Hematopoietic multipotent progenitor cell treated with erythropoietin and hydrocortisone succinate and interleukin-3 and kit ligand, for 17 days (in vitro differentiated cells): ENCODE results near the gene TNRC6A.
"Not testable (repeated sequence)": the region's sequence is repeated elsewhere in the genome, so short reads cannot be mapped to it uniquely, and the experiment has no call there.

Source experiments
- DNase-seq: peaks from one replicate; pipeline ENCODE4 v3.0.0-alpha.2; 2015; ENCODE audit warnings: low spot score

The TNRC6A gene

DNA sequence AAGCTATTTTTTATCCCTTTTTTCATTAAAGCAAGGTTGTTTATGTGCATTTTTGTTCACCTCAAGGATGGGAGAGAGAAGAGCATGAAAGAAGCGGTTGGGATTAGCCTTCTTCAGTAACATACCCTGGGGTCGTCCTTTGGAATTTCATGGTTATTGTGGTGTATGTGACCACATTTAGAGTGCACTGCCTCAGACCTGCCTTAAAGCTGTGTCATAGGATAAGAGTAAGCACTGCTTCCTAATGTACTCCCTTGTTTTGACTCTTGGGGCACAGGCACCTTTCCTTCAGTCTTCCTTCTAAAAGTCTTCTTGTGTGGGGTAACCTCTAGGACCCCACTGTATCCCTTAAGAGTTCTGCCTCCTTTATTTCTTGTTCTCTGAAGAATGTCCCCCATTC lies 28.9 kb downstream of the TNRC6A start:
- no peak for DNase-seq

GRCh38 chr16:24759006-24759405 lies 29.6 kb downstream of the TNRC6A start:
- DNase-seq = no peak

DNA sequence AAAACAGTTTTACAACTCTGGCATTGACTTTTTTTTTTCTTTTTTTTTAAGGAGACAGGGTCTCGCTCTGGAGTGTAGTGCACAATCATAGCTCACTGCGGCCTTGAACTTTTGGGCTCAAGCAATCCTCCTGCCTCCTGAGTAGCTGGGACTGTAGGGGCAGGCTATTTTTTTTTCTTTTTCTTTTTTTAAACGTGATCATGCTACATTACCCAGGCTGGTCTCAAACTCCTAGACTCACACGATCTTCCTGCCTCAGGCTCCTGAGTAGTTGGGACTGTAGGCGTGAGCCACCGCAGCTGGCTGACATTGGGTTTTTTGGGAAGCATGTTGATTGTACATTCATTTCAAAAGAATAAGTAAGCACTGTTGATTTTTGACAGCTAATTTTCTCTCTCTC lies 32.1 kb downstream of the TNRC6A start:
- no peak for DNase-seq

GRCh38 chr16:24764916-24765315 lies 35.5 kb downstream of the TNRC6A start:
- DNase-seq = no peak

- no peak for DNase-seq
Measured at GRCh38 chr16:24766057-24766456, 36.6 kb downstream of the TNRC6A start.

GRCh38 chr16:24769806-24770205 lies 40.4 kb downstream of the TNRC6A start:
- no peak for DNase-seq

DNA sequence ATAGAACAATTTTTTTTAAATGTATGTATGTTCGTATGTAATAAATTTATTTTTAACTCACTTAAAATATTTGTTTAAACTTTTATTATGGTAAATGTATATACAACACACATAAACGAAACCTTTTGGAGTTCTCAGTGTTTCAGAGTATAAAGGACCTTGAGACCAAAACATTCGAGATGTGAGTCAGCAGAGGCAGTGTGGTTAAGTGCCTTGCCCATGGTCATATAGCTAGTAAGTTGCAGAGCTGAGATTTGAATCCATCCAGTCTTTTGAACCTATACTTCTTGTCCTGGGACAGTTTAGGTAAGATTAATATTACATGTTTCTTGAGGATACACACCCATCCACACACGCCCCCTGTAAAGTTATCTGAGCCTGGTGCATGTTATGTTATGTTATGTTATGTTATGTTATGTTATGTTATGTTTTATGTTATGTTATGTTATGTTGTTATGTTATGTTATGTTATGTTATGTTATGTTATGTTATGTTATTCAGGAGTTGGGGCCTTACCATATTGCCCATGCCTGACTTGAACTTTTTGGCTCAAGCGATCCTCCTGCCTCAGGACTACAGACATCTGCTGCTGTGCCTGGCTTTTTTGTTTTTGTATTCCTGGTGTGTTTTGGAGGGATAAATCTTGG lies 41.8 kb downstream of the TNRC6A start:
- no peak for DNase-seq

GRCh38 chr16:24771779-24772157 lies 42.3 kb downstream of the TNRC6A start:
- no peak for DNase-seq

GRCh38 chr16:24773771-24774427 lies 44.4 kb downstream of the TNRC6A start:
- no peak for DNase-seq

DNA sequence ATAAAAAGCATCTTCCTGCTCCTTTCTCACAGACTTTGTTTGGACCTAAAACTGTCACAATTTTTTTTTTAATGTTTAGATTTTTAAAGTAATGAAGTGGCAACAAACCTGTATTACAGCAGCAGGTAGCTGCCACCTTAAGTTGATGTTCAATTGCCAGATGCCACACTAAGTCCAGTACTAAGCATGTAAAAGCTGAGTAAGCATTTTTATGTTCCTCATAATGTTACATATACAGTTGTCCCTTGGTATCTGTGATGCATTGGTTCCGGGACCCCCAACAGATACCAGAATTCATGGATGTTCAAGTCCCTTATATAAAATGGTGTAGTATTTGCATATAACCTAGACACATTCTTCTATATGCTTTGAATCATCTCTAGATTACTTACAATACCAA lies 45.1 kb downstream of the TNRC6A start:
- no peak for DNase-seq

DNA sequence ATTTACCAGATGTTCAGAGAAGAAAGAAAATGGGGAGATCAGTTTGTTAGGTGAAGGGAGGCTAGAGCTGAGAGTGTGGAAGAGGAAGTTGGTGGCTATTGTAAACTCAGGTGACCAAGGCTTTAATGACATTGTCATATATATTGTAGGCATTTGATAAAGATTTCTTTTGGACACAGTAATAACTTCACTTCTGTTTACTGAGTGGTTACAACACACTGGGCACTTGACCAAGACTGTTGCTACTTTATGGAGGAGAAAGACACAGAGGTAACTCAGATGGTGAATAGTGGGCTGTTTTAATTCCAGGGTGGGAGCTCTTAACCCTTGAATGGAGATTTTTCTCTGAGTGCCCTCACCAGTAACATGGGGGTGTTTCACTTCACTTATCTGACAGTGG lies 46.0 kb downstream of the TNRC6A start:
- DNase-seq = no peak

DNA sequence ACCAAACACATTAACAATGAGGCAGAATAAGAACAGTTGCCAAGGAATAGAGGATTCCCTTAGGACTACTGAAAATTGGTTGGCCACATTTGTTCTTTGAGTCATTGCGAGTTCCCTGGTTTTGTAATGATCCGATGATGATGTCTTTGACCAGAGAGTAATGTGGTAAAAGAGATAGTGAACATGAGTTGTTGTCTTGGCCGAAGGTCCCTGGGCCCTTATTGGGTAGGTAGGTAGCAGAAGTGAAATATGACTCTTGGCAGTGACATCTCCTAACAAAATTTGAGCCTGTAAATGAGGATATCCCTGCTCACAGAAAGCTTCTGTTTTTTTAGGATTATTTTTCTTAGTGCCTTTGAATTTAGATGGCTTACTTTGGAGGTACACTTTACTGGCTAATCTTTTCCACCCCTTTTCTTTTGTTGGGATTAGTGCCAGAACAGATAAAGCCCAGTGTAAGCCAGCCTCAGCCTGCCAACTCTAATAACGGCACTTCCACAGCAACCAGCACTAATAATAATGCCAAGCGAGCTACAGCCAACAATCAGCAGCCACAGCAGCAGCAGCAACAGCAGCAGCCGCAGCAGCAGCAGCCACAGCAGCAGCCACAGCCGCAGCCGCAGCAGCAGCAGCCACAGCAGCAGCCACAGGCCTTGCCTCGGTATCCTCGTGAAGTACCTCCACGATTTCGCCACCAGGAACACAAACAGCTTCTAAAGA lies 47.2 kb downstream of the TNRC6A start:
- DNase-seq = peak; percentile 22

- no peak for DNase-seq
Measured at GRCh38 chr16:24778671-24779070, 49.2 kb downstream of the TNRC6A start.

- no peak for DNase-seq
Measured at GRCh38 chr16:24781256-24781655, 51.8 kb downstream of the TNRC6A start.

GRCh38 chr16:24784121-24784520 lies 54.7 kb downstream of the TNRC6A start:
- DNase-seq = no peak

DNA sequence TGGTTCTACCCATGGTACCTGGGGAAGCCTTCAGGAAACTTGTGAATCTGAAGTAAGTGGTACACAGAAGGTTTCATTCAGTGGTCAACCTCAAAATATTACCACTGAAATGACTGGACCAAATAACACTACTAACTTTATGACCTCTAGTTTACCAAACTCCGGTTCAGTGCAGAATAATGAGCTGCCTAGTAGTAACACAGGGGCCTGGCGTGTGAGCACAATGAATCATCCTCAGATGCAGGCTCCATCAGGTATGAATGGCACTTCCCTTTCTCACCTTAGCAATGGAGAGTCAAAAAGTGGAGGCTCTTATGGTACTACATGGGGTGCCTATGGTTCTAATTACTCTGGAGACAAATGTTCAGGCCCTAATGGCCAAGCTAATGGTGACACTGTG lies 60.4 kb downstream of the TNRC6A start:
- no peak for DNase-seq

DNA sequence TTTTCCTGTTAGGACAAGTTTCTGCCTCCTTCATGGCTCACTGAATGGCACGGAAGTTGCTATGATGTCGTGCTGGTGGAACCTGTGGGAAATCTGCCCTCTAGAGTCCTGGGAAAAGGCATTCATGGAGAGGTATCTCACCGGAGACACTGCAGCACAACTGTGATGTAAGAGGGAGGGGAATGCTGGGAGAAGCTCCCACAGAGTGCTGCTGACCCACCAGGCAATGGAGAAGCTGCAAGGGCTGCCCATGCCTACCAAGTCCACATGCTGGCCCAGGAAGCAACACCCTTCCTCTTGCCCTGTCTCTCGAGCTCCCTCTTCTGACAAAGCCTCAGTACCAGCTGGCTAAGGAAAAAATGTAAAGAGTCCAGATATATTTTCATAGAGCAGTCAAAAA lies 71.1 kb downstream of the TNRC6A start:
- peak; percentile 21 for DNase-seq

DNA sequence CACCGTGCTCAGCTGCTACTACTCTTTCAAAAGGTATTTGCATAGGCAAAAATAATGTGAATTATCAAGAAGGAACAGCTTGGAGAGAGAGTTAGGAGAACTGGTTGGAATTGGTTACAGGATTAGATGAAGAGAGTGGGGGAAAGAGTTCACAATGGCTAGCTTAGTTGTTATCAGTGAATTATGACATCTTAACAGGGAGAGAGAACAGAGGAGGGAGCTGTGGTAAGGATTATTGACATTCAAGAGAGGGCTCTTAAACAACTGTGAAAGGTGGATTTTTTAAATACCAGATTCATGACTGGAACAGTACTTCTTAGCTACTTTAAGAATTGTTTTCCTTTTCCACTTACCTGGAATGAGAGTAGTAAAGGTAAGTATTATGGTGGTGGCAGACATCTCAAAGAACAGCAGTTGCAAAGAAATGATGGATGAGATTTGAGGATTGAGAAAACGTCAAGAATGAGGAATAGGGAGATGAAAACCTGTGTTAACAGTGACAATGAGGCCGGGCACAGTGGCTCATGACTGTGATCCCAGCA lies 72.4 kb downstream of the TNRC6A start:
- DNase-seq = no peak

GRCh38 chr16:24805484-24805883 lies 76.0 kb downstream of the TNRC6A start:
- no peak for DNase-seq

- DNase-seq = no peak
Measured at GRCh38 chr16:24807301-24807700, 77.8 kb downstream of the TNRC6A start.

DNA sequence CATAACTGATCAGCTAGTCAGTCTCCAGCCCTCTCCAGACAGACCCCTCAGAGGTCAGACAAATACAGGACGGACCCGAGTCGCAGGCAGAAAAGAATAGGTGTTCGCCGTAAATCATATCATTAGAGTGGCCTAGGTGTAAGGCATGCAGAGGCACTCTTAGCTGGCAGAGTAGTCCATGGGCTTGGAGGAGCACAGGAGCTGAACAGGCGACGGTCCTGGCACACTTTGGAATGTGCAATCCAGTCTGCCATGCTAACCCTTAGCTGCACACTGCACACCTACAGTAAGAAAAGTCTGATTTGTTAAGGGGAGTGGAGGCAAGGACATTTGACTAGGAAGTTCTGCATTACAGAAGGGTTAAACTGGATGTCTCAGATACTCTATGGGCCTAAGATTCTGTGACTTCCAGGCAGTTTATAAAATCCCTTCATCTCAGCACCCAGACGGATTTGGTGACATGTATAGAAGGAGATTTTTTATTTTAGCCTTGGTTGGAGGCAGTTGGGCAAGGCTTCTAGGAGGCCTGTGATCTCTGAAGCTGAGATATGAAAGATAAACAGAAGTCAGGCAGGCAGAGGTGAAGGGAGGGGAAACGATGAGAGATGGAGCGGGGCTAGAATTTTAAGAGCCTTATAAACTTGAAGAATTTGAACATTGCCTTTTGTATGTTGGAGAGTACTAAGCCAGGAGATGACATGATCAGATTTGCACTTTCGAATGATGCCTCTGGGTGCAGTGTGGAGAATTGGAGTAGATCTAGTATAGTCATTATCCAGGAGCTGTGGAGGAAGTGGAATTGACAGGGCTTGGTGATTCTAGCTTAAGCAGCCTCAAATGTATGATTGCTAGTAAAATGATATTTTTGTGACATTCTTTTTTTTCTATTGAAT lies 81.7 kb downstream of the TNRC6A start:
- no peak for DNase-seq

DNA sequence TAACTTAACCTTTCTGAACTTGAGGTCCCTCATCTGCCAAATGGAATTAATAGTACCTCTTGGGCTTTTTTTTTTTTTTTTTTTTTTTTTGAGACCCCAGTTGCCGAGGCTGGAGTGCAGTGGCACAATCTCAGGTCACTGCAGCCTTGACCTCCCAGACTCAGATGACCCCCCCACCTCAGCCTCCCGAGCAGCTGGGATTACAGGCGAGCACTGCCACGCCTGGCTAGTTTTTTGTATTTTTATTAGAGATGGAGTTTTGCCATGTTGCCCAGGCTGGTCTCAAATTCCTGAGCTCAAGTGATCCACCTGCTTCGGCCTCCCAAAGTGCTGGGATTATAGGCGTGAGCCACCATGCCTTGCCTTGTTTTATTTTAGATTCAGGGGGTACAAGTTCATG lies 83.4 kb downstream of the TNRC6A start:
- DNase-seq = not testable (repeated sequence)
